Breast epithelium (tissue), 3 donors: ENCODE data around the gene CAMTA1.

Experiments used
- CTCF ChIP-seq, 3 donors: fragments of 450-650 bp; IDR thresholded peaks; one replicate each; pipeline ENCODE4 v1.5.1; 2016 to 2017; ENCODE audit warnings: antibody characterized with exemption in 3 of 3, mild to moderate bottlenecking in 3 of 3, moderate library complexity in 3 of 3
- POLR2AphosphoS5 ChIP-seq, 3 donors: sonication (generic); formaldehyde crosslinking; IDR thresholded peaks; one replicate each; pipeline ENCODE4 v1.6.1; 2017; ENCODE audit warnings: antibody characterized with exemption in 3 of 3

- no peak for TF ChIP-seq CTCF (IDR thresholded peaks at IDR 0.05)
- no peak for TF ChIP-seq POLR2AphosphoS5 (IDR thresholded peaks at IDR 0.05)
Observed at GRCh38 chr1:7450838-7451237, 665.6 kb downstream of the CAMTA1 start.
